T-helper 1 cell (primary cell): ENCODE measurements around the gene OXTR.

Source experiments
- DNase-seq, 5 donors: peaks; one replicate each; pipeline ENCODE4 v3.0.0-alpha.2; 2012 to 2020

The OXTR gene

GRCh38 chr3:8709801-8710507, 59.5 kb downstream of the OXTR start:
- DNase-seq: no peak

- DNase-seq: no peak
These were observed 60.1 kb downstream of the OXTR start for GRCh38 chr3:8709287-8709686.

GRCh38 chr3:8705575-8705974, 63.8 kb downstream of the OXTR start:
- no peak for DNase-seq

GRCh38 chr3:8702560-8702959, 66.9 kb downstream of the OXTR start:
- no peak for DNase-seq
